PC-3 (cell line): ENCODE results near the gene PARN. TPM values are rescaled to one million over a fixed set of nuclear protein-coding genes. Genes with fewer than 3 reads are reported as not detected.

ENCODE experiments used
- ATAC-seq: fragments of 200-7000 bp; cut with Tn5 transposase; 2 replicates; pipeline ENCODE4 v1.9.1; 2020; ENCODE audit warnings: mild to moderate bottlenecking, moderate library complexity
- BruUV-seq: library from RNA; stranded (reverse); fragments of 400-500 nt; replicated peaks from 2 replicates; lab custom pipeline; 2021; lab: Mats Ljungman, UMichigan
- CTCF ChIA-PET: fragments of 300-600 bp; sonication (Branson Sonifier 250); formaldehyde crosslinking; loops from one replicate; lab custom pipeline; 2022; ENCODE audit warnings: antibody characterized with exemption; lab: Charles Lee
- POLR2A ChIA-PET: fragments of 300-600 bp; sonication (Branson Sonifier 250); formaldehyde crosslinking; loops from one replicate; lab custom pipeline; 2022; ENCODE audit warnings: antibody characterized with exemption; ENCODE audit not compliant: unreplicated experiment; lab: Charles Lee
- DNase-seq: peaks from one replicate; pipeline ENCODE4 v3.0.0-alpha.2; 2015
- H2AFZ ChIP-seq: fragments of 300-600 bp; sonication (generic); 2 replicates; pipeline ENCODE4 v1.6.0; 2016; ENCODE audit warnings: antibody characterized with exemption, low read length
- H3F3A ChIP-seq: fragments of 300-600 bp; sonication (generic); one replicate; pipeline ENCODE4 v1.6.0; 2017; ENCODE audit warnings: antibody characterized with exemption, low read length, control low read depth, mild to moderate bottlenecking; ENCODE audit not compliant: unreplicated experiment
- H3K27ac ChIP-seq: fragments of 300-600 bp; sonication (generic); 2 replicates; pipeline ENCODE4 v1.5.1; 2016; ENCODE audit warnings: mild to moderate bottlenecking, low read length
- H3K27me3 ChIP-seq: fragments of 300-600 bp; sonication (generic); 2 replicates; pipeline ENCODE4 v1.6.1; 2016; ENCODE audit warnings: low read length, mixed read lengths
- H3K36me3 ChIP-seq: fragments of 300-600 bp; sonication (generic); 2 replicates; pipeline ENCODE4 v1.6.1; 2016; ENCODE audit warnings: low read depth, mixed run types, low read length, mixed read lengths
- H3K4me1 ChIP-seq: fragments of 300-600 bp; sonication (generic); 2 replicates; pipeline ENCODE4 v1.5.1; 2016; ENCODE audit warnings: low read length; ENCODE audit not compliant: insufficient read depth
- H3K4me2 ChIP-seq: fragments of 300-600 bp; sonication (generic); 2 replicates; pipeline ENCODE4 v1.6.0; 2016; ENCODE audit warnings: low read length
- H3K4me3 ChIP-seq: fragments of 300-600 bp; sonication (generic); 2 replicates; pipeline ENCODE4 v1.5.1; 2016; ENCODE audit warnings: mild to moderate bottlenecking, low read length, mixed read lengths
- H3K79me2 ChIP-seq: fragments of 300-600 bp; sonication (generic); 2 replicates; pipeline ENCODE4 v1.6.1; 2017; ENCODE audit warnings: low read length, mixed read lengths
- H3K9ac ChIP-seq: fragments of 300-600 bp; sonication (generic); 2 replicates; pipeline ENCODE4 v1.6.0; 2016; ENCODE audit warnings: mild to moderate bottlenecking, low read length
- H3K9me2 ChIP-seq: fragments of 300-600 bp; sonication (generic); replicated peaks from 2 replicates; pipeline ENCODE4 v1.6.1; 2016; ENCODE audit warnings: mixed run types, low read length, mixed read lengths
- H3K9me3 ChIP-seq: fragments of 300-600 bp; sonication (generic); 2 replicates; pipeline ENCODE4 v1.6.1; 2016; ENCODE audit warnings: low read length, mixed read lengths
- H4K20me1 ChIP-seq: fragments of 300-600 bp; sonication (generic); 2 replicates; pipeline ENCODE4 v1.6.1; 2016; ENCODE audit warnings: low read length, mixed read lengths
- CTCF ChIP-seq: fragments of 300-600 bp; sonication (generic); conservative IDR thresholded peaks from 2 replicates; pipeline ENCODE4 v1.5.1; 2017; ENCODE audit warnings: antibody characterized with exemption, low read depth, mild to moderate bottlenecking, low read length
- EZH2 ChIP-seq: fragments of 300-600 bp; sonication (generic); IDR thresholded peaks from one replicate; pipeline ENCODE4 v1.6.1; 2017; ENCODE audit warnings: antibody characterized with exemption, mild to moderate bottlenecking, low read length; ENCODE audit not compliant: unreplicated experiment
- EZH2phosphoT487 ChIP-seq: fragments of 300-600 bp; sonication (generic); IDR thresholded peaks from 2 replicates; pipeline ENCODE4 v1.6.1; 2018; ENCODE audit warnings: mild to moderate bottlenecking, antibody characterized with exemption, low read length, borderline replicate concordance
- intact Hi-C: fragments of 100-400 bp; cut with micrococcal nuclease; formaldehyde crosslinking; loops from 2 replicates; pipeline ENCODE4 v1.9.0; 2023
- total RNA-seq: library from RNA; depleted of rRNA; stranded (reverse); fragments of >200 nt; gene quantifications from 2 replicates; pipeline ENCODE4 v1.2.3, GENCODE V29; 2014

Gene PARN
- total RNA-seq, 1 experiment from 2014 or later: 34.7 TPM

GRCh38 chr16:14606102-14606501 lies 24.0 kb downstream of the PARN start:
- BruUV-seq: no TSS peak
- Histone ChIP-seq H3K9ac (no peak overlapping the region), H4K20me1 (no peaks in the 10 kb centered on the region), H3K9me3 (no peaks in the 10 kb centered on the region), H3K36me3 (peaks cover 14% of the 10 kb centered on the region; the same call in 1 of the 2 replicates), H2AFZ (no peak overlapping the region), H3K27ac (no peak overlapping the region), H3K79me2 (no peaks in the 10 kb centered on the region), H3F3A (no peaks in the 10 kb centered on the region), H3K27me3 (no peaks in the 10 kb centered on the region), H3K4me1 (no peaks in the 10 kb centered on the region), H3K4me3 (no peak overlapping the region), H3K4me2 (no peak overlapping the region), H3K9me2 (no peaks in the 10 kb centered on the region)
- no peak for TF ChIP-seq EZH2phosphoT487
- CTCF ChIA-PET: no interaction called here
- no peak for ATAC-seq
- intact Hi-C loops: no loop called here
- DNase-seq: no peak
- POLR2A ChIA-PET: no interaction called here

GRCh38 chr16:14602443-14602963 lies 27.6 kb downstream of the PARN start:
- CTCF ChIA-PET: no interaction called here
- Histone ChIP-seq H4K20me1 (no peaks in the 10 kb centered on the region), H3K27ac (no peak overlapping the region), H3K9me3 (no peaks in the 10 kb centered on the region), H3F3A (no peaks in the 10 kb centered on the region), H3K9me2 (no peaks in the 10 kb centered on the region), H3K36me3 (peaks cover 5% of the 10 kb centered on the region; the same call in 1 of the 2 replicates), H3K4me2 (no peak overlapping the region), H3K4me1 (no peaks in the 10 kb centered on the region), H3K4me3 (no peak overlapping the region), H2AFZ (no peak overlapping the region), H3K27me3 (no peaks in the 10 kb centered on the region), H3K79me2 (no peaks in the 10 kb centered on the region), H3K9ac (no peak overlapping the region)
- DNase-seq (no peak), ATAC-seq (no peak)
- intact Hi-C loops: no loop called here
- POLR2A ChIA-PET: no interaction called here
- no TSS peak for BruUV-seq
- TF ChIP-seq CTCF: no peak
- TF ChIP-seq EZH2phosphoT487: no peak
- TF ChIP-seq EZH2: no peak

GRCh38 chr16:14600164-14600563 lies 29.9 kb downstream of the PARN start:
- CTCF ChIA-PET: no interaction called here
- intact Hi-C loops: no loop called here

More at GRCh38 chr16:14600164-14600563, 29.9 kb downstream of the PARN start:
- Histone ChIP-seq H3K79me2 (no peaks in the 10 kb centered on the region), H4K20me1 (no peaks in the 10 kb centered on the region), H3K9me2 (no peaks in the 10 kb centered on the region), H3K4me2 (no peak overlapping the region), H3K9me3 (no peaks in the 10 kb centered on the region), H3K27ac (no peak overlapping the region), H2AFZ (no peak overlapping the region), H3K4me3 (no peak overlapping the region), H3K9ac (no peak overlapping the region), H3K4me1 (no peaks in the 10 kb centered on the region), H3F3A (no peaks in the 10 kb centered on the region), H3K36me3 (no peaks in the 10 kb centered on the region; the same call in 1 of the 2 replicates), H3K27me3 (no peaks in the 10 kb centered on the region)
- peak; percentile 47 for DNase-seq
- POLR2A ChIA-PET: no interaction called here
- BruUV-seq: no TSS peak
- no peak for ATAC-seq
- TF ChIP-seq CTCF (peak; percentile 59), EZH2phosphoT487 (no peak), EZH2 (no peak)
